Activated T-cell treated with anti-CD3 and anti-CD28 coated beads, Interleukin-2, amount 50 U/mL, for 1 hour (primary cell): ENCODE results near the gene UFSP1.

Source experiments
- DNase-seq: peaks from one replicate; pipeline ENCODE4 v3.0.0-alpha.2; 2020

UFSP1 gene

GRCh38 chr7:100894860-100895700, 5.6 kb upstream of the UFSP1 start:
- DNase-seq = peak; percentile 76

DNA sequence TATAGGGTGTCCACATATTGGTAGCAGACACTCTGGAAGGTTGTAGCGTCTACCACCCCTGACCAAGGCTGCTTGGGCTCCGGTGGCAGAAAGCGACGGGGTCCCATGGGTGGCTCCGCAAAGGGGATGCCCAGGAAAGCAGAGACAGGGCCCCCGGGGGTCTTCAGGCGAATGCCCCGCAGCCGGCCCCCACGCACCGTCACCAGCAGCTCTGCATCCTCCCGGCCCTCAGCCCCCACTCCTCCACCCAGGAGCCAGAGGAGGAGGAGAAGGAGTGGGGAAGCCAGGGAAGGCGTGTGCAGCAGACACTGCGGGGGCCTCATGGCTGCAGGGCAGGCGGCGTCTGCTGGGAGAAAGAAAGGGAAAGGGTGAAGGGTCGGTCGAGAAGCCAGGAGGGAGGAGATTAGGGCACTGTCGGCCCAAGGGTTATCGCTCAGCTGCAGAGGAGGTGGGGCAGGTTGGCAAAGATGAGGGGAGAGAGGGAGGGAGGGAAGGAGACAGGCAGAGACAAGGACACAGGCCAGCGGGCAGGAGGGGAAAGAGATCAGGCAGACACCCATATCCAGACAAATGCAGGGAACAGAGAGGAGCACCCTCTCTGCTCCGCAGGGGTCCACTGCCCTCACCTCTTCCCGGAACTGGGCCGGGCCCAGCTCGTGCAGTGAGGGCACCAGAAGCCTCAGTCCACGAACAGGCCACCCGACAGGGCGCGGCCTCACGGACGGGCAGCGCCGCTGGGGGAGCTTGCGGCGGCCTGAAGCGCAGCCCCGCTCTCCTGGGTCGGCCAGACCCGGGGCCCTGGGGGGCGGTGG, 4.6 kb upstream of the UFSP1 start:
- peak; percentile 20 for DNase-seq

DNA sequence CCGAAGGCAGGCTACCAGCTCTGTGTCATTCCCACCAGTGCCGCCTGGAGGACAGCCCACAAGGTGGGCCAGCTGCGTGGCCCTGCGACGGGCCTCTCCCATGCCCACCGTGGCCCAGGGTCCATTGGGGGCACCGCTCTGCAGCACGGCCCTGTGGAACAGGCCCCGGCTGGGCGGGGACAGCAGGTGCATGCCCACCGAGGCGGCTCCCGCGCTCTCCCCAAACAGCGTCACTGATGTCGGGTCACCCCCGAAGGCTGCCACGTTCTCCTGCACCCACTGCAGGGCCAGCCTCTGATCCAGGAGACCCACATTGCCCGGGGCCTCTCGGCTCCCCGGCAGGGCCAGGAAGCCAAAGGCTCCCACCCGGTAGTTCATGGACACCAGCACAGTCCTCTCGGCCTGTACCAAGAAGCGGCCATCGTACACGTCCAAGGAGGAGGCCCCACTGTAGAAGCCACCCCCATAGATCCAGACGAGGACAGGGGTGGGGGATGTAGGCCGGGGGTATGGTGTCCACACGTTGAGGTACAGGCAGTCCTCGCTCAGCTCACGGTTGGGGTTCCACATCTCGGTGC, 3.9 kb upstream of the UFSP1 start:
- DNase-seq = no peak

- no peak for DNase-seq
Measured at GRCh38 chr7:100892364-100893317, 3.1 kb upstream of the UFSP1 start.

DNA sequence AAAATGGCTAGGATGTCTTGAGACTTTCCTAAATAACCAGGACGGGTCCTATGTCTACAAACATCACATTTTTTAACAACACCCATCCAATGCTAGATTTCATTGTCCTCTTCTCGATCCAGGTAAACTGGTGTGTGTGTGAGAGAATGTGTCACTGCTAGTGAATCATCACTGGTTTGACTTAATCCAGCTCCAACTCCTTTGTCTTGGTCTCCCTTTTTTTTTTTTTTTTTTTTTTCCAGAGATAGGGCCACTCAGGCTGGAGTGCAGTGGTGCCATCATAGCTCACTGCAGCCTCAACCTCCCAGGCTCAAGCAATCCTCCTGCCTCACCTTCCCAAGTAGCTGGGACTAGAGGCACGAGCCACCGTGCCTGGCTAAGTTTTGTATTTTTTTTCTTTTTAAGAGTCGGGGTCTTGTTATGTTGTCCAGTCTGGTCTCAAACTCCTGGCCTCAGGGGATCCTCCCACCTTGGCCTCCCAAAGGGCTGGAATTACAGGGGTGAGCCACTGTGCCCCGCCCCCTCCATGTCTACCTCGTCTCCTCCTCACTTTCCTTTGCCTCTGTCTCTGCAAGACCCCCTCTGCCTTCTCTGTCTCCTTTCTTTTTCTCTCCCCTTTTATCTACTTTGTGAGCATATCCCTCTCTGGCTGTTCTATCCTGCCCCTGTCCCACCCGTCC, 2.2 kb upstream of the UFSP1 start:
- no peak for DNase-seq

DNA sequence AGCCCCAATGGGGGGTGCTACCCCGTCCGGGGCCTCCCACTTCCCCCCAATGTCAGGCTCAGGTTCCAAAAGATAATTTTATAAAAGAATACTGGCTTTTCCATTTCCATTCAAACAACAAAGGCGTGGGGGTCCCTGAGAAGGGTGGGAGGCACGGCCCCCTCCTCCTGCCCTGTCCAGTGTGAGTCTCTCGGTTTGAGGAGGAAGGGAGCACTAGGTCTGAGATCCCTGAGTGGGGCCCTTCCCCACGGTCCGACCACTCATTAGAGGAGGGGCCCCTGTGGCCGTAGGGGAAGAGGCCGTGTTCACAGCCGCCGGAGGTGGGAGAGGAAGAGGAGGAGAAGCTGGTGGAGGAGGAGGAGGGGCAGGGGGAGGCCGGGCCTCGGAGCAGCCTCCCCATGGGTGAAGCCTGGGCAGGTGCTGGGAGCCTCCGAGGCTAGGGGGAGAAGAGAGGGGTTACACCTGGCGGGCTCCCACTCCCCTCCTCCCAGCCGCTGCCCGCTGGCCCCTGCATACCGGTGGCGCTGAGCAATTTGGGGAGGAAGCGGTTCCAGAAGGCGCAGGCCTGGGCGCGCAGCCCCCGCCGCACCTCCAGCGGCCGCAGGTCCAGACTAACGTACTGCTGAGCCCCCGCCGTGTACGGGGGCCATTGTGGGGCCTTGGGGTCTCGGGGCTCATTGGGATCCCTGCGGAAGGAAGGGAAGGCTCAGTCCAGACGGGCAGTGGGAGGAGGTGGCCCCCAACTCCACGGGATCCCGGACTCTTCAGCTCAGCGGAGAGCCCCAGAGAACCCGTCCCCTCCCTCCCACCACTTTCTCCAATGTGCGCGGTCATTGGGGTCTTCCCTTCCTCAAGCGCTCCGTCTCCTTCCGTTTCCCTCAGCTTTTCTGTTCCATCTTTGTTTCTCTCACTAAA, 1.4 kb upstream of the UFSP1 start:
- no peak for DNase-seq

DNA sequence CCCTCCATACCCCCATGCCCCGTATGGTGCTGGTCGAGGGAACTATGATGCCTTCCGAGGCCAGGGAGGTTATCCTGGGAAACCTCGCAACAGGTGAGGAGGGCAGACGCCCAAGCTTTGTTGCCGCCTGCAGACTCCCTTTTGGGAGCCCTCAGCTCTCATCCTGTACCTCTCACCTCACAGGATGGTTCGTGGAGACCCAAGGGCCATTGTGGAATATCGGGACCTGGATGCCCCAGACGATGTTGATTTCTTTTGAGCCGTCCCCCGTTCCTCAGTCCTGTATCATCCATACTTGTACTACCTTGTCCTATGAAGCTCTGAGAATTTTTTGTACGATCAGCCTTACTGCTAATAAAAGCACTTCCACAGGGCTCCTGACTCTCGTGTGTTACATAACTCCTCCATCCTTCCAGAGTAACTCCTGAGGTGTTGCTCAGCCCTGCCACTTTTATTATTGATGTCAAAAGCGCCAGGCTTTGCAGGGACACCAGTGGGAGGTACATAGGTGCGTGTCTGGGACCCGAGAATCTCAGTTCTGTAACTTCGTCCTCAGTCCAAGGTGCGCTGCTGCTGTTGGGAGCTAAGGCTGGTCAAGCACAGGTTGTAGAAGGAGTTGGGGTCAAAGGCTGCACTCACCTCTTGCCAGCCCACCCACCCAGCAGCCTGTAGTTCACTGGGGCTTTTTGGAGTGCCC, 1.1 kb downstream of the UFSP1 start:
- no peak for DNase-seq

DNA sequence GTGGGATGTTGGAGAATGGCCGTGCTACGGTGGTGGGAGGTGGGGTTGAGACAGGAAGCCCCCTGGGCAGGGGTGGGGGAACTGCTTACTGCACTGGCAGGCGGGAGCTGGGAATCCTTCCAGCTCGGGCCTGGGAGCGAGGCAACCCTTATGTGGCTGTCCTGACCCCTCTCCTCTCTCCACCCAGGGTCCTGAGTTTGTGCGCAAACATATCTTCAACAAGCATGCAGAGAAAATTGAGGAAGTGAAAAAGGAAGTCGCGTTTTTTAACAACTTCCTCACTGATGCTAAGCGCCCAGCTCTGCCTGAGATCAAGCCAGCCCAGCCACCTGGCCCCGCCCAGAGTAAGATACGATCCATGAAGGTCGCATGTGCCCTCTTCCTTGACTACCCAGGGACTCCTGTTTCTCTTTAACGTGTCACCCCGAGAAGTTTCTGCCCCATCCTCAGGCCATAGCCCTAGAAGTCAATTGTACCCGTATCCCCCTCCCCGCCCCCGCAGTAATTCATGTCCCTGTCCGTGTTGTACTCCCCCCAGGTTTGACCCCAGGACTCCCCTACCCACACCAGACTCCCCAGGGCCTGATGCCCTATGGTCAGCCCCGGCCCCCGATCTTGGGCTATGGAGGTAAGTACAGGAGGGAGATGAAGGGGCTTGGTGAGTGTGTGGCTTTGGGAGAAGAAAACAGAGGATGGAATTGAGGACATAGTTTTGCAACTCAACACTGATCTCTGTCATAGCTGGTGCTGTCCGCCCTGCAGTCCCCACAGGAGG, 1.8 kb downstream of the UFSP1 start:
- peak; percentile 54 for DNase-seq

DNA sequence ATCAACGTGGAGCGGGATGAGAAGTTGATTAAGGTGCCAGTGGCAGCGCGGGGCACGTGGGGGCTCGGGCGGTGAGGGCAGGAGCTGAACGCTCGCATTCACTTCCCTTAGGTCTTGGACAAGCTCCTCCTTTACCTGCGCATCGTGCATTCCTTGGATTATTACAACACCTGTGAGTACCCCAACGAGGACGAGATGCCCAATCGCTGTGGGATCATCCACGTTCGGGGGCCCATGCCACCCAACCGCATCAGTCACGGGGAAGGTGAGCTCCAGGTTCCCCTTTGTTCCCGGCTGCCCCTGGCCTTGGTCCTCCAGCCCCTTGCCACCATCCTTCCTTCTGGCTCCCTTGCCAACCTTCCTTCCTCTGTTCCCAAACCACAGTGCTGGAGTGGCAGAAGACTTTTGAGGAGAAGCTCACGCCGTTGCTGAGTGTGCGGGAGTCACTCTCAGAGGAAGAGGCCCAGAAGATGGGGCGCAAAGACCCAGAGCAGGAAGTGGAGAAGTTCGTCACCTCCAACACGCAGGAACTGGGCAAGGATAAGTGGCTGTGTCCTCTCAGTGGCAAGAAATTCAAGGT, 2.5 kb downstream of the UFSP1 start:
- no peak for DNase-seq

- no peak for DNase-seq
Measured at GRCh38 chr7:100886142-100886935, 3.2 kb downstream of the UFSP1 start.

- no peak for DNase-seq
Measured at GRCh38 chr7:100885440-100886141, 3.9 kb downstream of the UFSP1 start.

DNA sequence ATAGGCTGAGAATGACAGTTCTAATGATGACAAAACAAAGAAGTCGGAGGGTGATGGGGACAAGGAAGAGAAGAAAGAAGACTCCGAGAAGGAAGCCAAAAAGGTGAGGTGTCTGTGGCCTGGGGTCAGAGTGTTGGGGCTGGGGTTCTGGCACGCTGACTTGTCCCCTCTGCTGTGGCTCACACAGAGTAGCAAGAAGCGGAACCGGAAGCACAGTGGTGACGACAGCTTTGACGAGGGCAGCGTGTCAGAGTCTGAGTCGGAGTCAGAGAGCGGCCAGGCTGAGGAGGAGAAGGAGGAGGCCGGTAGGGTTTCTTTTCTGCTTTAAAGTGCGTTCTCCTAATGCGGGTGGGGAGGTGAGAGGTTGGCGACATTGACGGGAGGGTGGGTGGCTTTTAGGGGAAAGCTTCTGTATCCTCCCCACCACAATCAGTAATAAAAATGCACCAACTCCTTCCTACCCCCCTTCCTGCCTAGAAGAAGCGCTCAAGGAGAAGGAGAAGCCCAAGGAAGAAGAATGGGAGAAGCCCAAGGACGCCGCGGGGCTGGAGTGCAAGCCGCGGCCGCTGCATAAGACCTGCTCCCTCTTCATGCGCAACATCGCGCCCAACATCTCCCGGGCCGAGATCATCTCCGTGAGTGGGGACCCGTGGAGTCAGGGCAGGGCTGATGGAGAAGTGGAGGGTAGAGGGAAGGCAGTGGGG, 4.6 kb downstream of the UFSP1 start:
- peak; percentile 54 for DNase-seq

- no peak for DNase-seq
Measured at GRCh38 chr7:100882785-100883526, 6.6 kb downstream of the UFSP1 start.

- no peak for DNase-seq
Measured at GRCh38 chr7:100882201-100882600, 7.3 kb downstream of the UFSP1 start.

DNA sequence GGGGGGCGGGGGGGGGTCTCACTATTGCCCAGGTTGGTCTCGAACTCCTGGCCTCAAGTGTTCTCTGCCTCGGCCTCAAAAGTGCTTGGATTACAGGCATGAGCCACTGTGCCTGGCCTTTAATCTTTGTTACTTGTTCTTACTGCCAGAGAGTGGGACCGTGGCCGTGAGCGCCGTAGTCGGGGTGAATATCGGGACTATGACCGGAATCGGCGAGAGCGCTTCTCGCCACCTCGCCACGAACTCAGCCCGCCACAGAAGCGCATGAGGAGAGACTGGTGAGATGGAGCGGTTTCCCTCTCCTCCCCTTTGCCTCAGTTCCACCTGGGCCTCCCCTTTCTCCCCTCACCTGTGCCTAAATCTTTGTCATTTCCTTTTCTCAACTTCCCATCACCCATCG, 8.4 kb downstream of the UFSP1 start:
- DNase-seq = no peak

DNA sequence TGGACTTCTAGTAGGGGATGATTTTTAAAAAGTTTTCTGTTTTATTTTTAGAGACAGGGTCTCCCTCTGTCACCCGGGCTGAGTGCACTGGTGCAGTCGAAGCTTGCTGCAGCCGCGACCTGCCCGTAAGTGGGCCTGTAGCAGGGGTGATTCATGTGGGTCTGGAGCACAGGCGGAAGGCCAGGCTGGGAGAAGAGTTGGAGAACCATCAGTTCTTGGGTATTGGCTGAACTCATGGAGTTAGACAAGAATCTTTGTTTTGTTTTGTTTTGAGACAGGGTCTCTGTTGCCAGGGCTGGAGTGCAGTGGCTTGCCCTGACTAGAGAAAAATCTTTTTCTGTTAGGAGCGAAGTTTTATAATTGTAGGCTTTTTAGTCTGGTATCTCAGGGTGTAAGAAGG, 8.9 kb downstream of the UFSP1 start:
- no peak for DNase-seq
